ENCODE data around the gene TOM1L2.

- TF ChIP-seq CTCF (IDR thresholded peaks at IDR 0.05) (no peak), REST (IDR thresholded peaks at IDR 0.05; ENCODE audit: insufficient read depth in 1 of 2, low read depth in 2 of 2, low read length in 1 of 2) (no peak), POLR2AphosphoS5 (IDR thresholded peaks at IDR 0.05; ENCODE audit: low read depth, low read length) (no peak), SIN3A (IDR thresholded peaks at IDR 0.05; ENCODE audit: borderline replicate concordance, insufficient read depth, low read depth, low read length) (no peak)
Observed at GRCh38 chr17:17942846-17943245, 29.4 kb downstream of the TOM1L2 start.

Data from Panc1 (cell line).